GM12874 (cell line): ENCODE measurements around the gene MAP3K19.

Source experiments
- TF ChIP-seq, protein P1 (sequence below): IDR thresholded peaks from 2 replicates; pipeline ENCODE4 v1.5.1; 2011; ENCODE audit warnings: low read depth, mild to moderate bottlenecking, control low read depth, low read length, moderate library complexity; ENCODE audit not compliant: insufficient read depth

The MAP3K19 gene

DNA sequence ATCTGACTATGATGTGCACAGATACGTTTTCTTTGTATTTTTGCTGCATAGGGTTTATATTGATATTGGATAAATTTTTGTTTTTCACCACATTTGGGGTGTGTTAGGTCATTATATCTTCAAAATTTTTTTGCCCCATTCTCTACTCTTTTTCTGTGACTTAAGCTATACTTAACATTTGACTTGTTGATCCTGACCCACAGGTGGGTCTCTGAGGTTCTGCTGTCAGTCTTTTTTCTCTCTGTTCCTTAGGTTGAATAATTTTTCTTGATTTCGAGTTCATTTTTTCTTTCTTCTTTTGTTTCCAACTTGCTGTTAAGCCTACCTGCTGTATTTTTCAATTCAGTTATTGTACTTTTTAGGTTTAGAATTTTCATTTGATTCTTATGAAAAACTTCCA lies 16.9 kb upstream of the MAP3K19 start:
- TF ChIP-seq, protein P1, sequence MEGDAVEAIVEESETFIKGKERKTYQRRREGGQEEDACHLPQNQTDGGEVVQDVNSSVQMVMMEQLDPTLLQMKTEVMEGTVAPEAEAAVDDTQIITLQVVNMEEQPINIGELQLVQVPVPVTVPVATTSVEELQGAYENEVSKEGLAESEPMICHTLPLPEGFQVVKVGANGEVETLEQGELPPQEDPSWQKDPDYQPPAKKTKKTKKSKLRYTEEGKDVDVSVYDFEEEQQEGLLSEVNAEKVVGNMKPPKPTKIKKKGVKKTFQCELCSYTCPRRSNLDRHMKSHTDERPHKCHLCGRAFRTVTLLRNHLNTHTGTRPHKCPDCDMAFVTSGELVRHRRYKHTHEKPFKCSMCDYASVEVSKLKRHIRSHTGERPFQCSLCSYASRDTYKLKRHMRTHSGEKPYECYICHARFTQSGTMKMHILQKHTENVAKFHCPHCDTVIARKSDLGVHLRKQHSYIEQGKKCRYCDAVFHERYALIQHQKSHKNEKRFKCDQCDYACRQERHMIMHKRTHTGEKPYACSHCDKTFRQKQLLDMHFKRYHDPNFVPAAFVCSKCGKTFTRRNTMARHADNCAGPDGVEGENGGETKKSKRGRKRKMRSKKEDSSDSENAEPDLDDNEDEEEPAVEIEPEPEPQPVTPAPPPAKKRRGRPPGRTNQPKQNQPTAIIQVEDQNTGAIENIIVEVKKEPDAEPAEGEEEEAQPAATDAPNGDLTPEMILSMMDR = no peak

DNA sequence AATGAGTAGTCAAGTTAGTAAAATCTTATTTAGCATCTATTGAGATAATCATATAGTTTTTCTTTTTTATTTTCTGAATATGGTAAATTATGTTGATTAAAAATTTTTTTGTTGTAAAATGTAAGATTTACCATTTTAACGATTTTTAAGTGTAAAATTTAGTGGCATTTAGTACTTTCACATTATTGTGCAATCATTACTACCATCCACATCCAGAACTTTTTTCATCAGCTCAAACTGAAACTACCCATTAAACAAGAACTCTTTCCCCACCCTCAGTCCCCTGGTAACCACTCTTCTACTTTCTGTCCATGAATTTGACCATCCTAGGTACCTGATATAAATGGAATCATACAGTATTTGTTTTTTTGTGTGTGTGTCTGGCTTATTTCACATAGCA lies 16.0 kb upstream of the MAP3K19 start:
- TF ChIP-seq, protein P1 = no peak

DNA sequence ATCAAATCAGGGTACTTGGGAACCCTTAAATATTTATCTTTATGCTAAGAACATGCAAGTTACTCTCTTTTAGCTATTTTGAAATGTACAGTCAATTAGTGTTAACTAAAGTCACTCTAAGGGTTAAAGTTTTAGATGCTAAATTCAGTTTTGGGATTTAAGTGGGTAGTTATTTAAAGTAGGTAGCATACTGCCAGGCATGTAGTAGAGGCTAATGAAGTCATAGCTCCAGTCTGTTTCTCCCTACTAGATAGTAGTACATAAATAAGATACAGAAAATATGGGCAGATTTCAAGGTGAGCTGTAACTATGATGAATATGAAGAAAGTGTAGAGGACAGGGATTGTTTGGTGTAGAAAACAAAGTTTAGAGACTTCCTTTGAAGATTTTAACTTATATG lies 12.3 kb upstream of the MAP3K19 start:
- TF ChIP-seq, protein P1 = no peak

DNA sequence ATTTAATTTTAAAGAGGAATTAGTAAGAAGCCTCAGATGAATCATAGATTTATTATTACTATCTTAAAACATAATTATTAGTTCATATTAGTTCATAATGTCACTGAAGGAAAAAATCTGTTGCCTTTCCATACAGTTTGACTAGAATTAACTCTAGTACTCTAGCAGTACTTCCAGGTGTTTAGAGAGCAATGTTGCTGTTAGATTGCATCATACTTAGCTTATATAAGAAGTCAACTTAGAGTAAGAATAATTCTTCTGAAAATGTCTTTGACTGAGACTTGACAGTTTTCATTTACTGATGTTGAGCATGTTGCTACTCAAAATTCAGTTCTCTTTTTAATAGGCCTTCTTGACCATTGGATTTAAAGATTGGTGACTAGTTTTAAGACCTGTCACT lies 9.5 kb upstream of the MAP3K19 start:
- TF ChIP-seq, protein P1 = no peak

DNA sequence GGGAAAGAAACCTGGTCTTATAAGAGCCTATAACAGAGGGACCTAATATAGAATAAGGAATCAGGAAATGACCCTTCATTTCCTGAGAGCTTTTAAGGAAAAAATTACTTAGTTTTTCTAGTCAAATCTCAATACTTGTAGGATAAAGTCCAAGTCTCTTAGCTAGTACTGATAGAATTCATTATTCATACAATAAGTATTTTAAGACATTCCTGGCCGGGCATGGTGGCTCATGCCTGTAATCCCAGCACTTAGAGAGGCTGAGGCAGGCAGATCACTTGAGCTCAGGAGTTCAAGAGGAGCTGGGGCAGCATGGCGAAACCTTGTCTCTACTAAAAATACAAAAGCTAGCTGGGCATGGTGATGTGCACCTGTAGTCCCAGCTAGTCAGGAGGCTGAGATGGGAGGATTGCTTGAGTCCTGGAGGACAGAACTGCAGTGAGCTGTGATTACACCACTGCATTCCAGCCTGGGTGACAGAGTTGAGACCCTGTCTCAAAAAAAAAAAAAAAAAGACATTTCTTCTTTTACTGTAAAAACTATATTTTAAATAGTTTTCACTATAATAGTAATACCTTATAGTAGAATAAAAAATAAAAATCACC lies 8.0 kb upstream of the MAP3K19 start:
- TF ChIP-seq, protein P1 = no peak

DNA sequence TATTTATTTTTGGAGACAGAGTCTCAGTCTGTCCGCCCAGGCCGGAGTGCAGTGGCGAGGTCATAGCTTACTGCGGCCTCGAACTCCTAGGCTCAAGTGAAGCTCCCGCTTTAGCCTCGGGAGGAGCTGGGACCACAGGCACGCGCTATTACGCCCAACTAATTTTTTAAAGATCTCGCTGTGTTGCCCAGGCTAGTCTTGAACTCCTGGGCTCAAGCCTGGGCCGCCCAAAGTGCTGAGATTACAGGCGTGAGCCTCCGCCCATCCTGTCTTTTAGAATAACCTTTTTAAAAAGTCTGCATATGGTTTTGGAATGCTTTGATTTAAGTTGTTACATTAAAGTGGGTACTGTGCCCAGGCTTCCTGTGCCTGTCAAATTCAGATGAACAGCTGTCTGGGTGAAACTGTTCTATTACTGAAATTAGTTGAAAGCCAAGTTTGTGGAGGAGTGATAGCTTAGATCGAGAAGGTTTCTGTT lies 5.8 kb upstream of the MAP3K19 start:
- TF ChIP-seq, protein P1 = no peak

DNA sequence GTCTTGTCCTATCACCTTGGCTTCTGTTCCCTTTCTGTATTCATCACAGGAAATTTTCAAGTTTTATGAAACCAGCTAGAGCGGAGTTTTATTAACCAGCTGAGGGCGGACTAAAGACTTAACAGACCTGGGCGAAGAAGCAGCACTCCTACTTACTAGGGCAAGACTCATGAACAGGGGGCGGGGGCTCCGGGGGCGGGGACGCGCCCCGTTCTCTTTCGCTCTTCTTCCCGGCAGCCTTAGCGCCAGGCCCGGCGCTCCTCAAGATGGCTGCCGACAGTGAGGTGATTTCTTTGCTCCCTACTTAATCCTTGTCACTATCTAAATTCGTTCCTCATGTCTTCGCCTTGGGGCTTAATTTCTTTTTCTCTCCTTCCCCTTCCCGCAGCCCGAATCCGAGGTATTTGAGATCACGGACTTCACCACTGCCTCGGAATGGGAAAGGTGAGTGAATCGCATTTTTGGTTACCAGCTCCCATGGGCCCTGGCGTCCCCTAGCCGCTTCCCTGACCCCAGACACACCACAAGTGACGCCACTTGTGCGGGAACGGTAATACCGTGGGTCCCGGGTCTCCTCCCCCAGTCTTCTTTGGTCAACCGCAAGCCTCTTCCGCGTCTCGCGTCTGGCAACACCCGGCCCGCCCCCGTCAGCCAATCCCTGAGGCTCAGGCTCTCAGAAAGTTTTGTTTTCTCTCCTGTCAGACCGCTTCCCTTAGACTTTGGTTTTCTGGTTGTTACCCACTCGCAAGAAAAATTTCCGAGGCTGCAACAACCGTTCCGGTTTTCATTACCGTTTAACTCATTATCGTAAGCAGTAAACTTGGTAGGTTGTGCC lies 5.0 kb upstream of the MAP3K19 start, which contains the start of gene RAB3GAP1:
Gene RAB3GAP1, plus strand, starts transcription at position 251 of the 835 bp plus-strand sequence. Its CDS starts 16 bp downstream, at position 267.
- TF ChIP-seq, protein P1 = no peak
